PC-9 (cell line): ENCODE results near the gene IRS2. TPM values are rescaled to one million over a fixed set of nuclear protein-coding genes. Genes with fewer than 3 reads are reported as not detected.

Experiments used
- BruUV-seq: library from RNA; stranded (reverse); fragments of 400-500 nt; replicated peaks from 2 replicates; lab custom pipeline; 2021; lab: Mats Ljungman, UMichigan
- CTCF ChIA-PET: fragments of 300-600 bp; sonication (Branson Sonifier 250); formaldehyde crosslinking; loops from one replicate; lab custom pipeline; 2022; ENCODE audit warnings: antibody characterized with exemption; lab: Charles Lee
- POLR2A ChIA-PET: fragments of 300-600 bp; sonication (Branson Sonifier 250); formaldehyde crosslinking; loops from one replicate; lab custom pipeline; 2022; ENCODE audit warnings: antibody characterized with exemption; ENCODE audit not compliant: unreplicated experiment; lab: Charles Lee
- DNase-seq, 2 experiments: peaks; one replicate each; pipeline versions ENCODE4 v3.0.0 to v3.0.0-alpha.2; 2015 to 2022; ENCODE audit warnings: mixed read lengths in 1 of 2
- H2AFZ ChIP-seq: fragments of 200-600 bp; sonication (generic); 2 replicates; pipeline ENCODE4 v1.8.1; 2017; ENCODE audit warnings: antibody characterized with exemption
- H3F3A ChIP-seq: fragments of 200-600 bp; sonication (generic); 2 replicates; pipeline ENCODE4 v1.8.1; 2017; ENCODE audit warnings: antibody characterized with exemption, mild to moderate bottlenecking, low read depth; ENCODE audit not compliant: insufficient read depth
- H3K27ac ChIP-seq: fragments of 200-600 bp; sonication (generic); 2 replicates; pipeline ENCODE4 v1.6.1; 2016; ENCODE audit warnings: mixed run types
- H3K27me3 ChIP-seq: fragments of 200-600 bp; sonication (generic); 2 replicates; pipeline ENCODE4 v1.6.1; 2016; ENCODE audit warnings: low read depth, mixed run types; ENCODE audit not compliant: insufficient read depth
- H3K36me3 ChIP-seq: fragments of 200-600 bp; sonication (generic); 2 replicates; pipeline ENCODE4 v1.6.1; 2016; ENCODE audit warnings: low read depth, mixed run types
- H3K4me1 ChIP-seq: fragments of 200-600 bp; sonication (generic); replicated peaks from 2 replicates; pipeline ENCODE4 v1.6.1; 2016; ENCODE audit warnings: mixed run types; ENCODE audit not compliant: insufficient read depth
- H3K4me2 ChIP-seq: fragments of 200-600 bp; sonication (generic); 2 replicates; pipeline ENCODE4 v1.6.1; 2017; ENCODE audit warnings: mixed run types
- H3K4me3 ChIP-seq: fragments of 200-600 bp; sonication (generic); 2 replicates; pipeline ENCODE4 v1.6.1; 2016; ENCODE audit warnings: mixed run types
- H3K79me2 ChIP-seq: fragments of 200-600 bp; sonication (generic); 2 replicates; pipeline ENCODE4 v1.6.1; 2017; ENCODE audit warnings: low read depth, mixed run types
- H3K9me2 ChIP-seq: fragments of 200-600 bp; sonication (generic); 2 replicates; pipeline ENCODE4 v1.8.1; 2017; ENCODE audit warnings: mild to moderate bottlenecking; ENCODE audit not compliant: insufficient read depth
- H3K9me3 ChIP-seq: fragments of 200-600 bp; sonication (generic); 2 replicates; pipeline ENCODE4 v1.8.1; 2016; ENCODE audit warnings: low read depth; ENCODE audit not compliant: insufficient read depth
- H4K20me1 ChIP-seq: fragments of 200-600 bp; sonication (generic); 2 replicates; pipeline ENCODE4 v1.8.1; 2017; ENCODE audit not compliant: insufficient read depth
- EZH2 ChIP-seq: fragments of 200-600 bp; sonication (generic); IDR thresholded peaks from 2 replicates; pipeline ENCODE4 v1.8.0; 2017; ENCODE audit warnings: antibody characterized with exemption, low read depth
- intact Hi-C: fragments of 100-400 bp; cut with micrococcal nuclease; formaldehyde crosslinking; loops from one replicate; pipeline ENCODE4 v1.10.0; 2022; ENCODE audit not compliant: unreplicated experiment
- total RNA-seq: library from RNA; stranded (reverse); gene quantifications from 2 replicates; pipeline ENCODE4 v1.2.3, GENCODE V29; 2021
- TF ChIP-seq, protein P1 (sequence below): fragments of 200-600 bp; sonication (generic); conservative IDR thresholded peaks from 2 replicates; pipeline ENCODE4 v1.6.1; 2017; ENCODE audit warnings: mixed run types, antibody characterized with exemption, mild to moderate bottlenecking, moderate library complexity

Gene IRS2
- total RNA-seq, 1 experiment from 2014 or later, result 31.3 TPM

GRCh38 chr13:109764470-109765291, 21.7 kb downstream of the IRS2 start:
- H3K4me1 ChIP-seq, result peaks cover 26% of the 10 kb centered on the region
- BruUV-seq, result no TSS peak
- H3K79me2 ChIP-seq, result peaks cover 99% of the 10 kb centered on the region
- no peak overlapping the region for H2AFZ ChIP-seq
- ChIA-PET POLR2A (interaction anchor here (0.5 kb wide), 1 partner anchor 29 kb away, joined by 9 read pairs; no protein-coding TSS in a partner anchor), CTCF (no interaction called here)
- no peak for DNase-seq
- H3K36me3 ChIP-seq, result peaks cover 74% of the 10 kb centered on the region
- no peak overlapping the region for H3K4me3 ChIP-seq
- no peaks in the 10 kb centered on the region for H3K27me3 ChIP-seq
- peaks cover 68% of the 10 kb centered on the region for H3F3A ChIP-seq
- no peak for TF ChIP-seq EZH2
- TF ChIP-seq, protein P1, sequence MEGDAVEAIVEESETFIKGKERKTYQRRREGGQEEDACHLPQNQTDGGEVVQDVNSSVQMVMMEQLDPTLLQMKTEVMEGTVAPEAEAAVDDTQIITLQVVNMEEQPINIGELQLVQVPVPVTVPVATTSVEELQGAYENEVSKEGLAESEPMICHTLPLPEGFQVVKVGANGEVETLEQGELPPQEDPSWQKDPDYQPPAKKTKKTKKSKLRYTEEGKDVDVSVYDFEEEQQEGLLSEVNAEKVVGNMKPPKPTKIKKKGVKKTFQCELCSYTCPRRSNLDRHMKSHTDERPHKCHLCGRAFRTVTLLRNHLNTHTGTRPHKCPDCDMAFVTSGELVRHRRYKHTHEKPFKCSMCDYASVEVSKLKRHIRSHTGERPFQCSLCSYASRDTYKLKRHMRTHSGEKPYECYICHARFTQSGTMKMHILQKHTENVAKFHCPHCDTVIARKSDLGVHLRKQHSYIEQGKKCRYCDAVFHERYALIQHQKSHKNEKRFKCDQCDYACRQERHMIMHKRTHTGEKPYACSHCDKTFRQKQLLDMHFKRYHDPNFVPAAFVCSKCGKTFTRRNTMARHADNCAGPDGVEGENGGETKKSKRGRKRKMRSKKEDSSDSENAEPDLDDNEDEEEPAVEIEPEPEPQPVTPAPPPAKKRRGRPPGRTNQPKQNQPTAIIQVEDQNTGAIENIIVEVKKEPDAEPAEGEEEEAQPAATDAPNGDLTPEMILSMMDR, result no peak
- H3K9me3 ChIP-seq, result no peaks in the 10 kb centered on the region
- no peak overlapping the region for H3K4me2 ChIP-seq
- intact Hi-C loops, result no loop called here
- no peaks in the 10 kb centered on the region for H3K9me2 ChIP-seq
- peaks cover 86% of the 10 kb centered on the region for H4K20me1 ChIP-seq
- peak overlapping the region; percentile 35 for H3K27ac ChIP-seq

GRCh38 chr13:109764045-109764444, 22.3 kb downstream of the IRS2 start:
- Histone ChIP-seq H3K27me3 (no peaks in the 10 kb centered on the region), H3K4me2 (no peak overlapping the region), H3K36me3 (peaks cover 73% of the 10 kb centered on the region), H3K79me2 (peaks cover 99% of the 10 kb centered on the region), H3K27ac (peak overlapping the region; percentile 35; the same call in 1 of the 2 replicates), H3K9me3 (no peaks in the 10 kb centered on the region), H3K4me1 (peaks cover 26% of the 10 kb centered on the region), H4K20me1 (peaks cover 86% of the 10 kb centered on the region), H3F3A (peaks cover 73% of the 10 kb centered on the region), H2AFZ (no peak overlapping the region), H3K4me3 (no peak overlapping the region), H3K9me2 (no peaks in the 10 kb centered on the region)
- intact Hi-C loops, result no loop called here
- CTCF ChIA-PET, result no interaction called here
- no TSS peak for BruUV-seq
- no peak for DNase-seq
- no peak for TF ChIP-seq EZH2
- POLR2A ChIA-PET, result interaction anchor here (0.5 kb wide), 1 partner anchor 30 kb away, joined by 9 read pairs; no protein-coding TSS in a partner anchor

- BruUV-seq, result no TSS peak
- H3K4me3 ChIP-seq, result no peak overlapping the region
- peaks cover 26% of the 10 kb centered on the region for H3K4me1 ChIP-seq
- H3K27ac ChIP-seq, result peak overlapping the region; percentile 35
- H3F3A ChIP-seq, result peaks cover 72% of the 10 kb centered on the region
- POLR2A ChIA-PET, result interaction anchor here (0.6 to 0.7 kb wide), 2 partner anchors 50 to 149 kb away, joined by 5 read pairs; no protein-coding TSS in a partner anchor
- H3K4me2 ChIP-seq, result no peak overlapping the region
- peaks cover 84% of the 10 kb centered on the region for H4K20me1 ChIP-seq
- no peaks in the 10 kb centered on the region for H3K9me3 ChIP-seq
- TF ChIP-seq EZH2, result no peak
- TF ChIP-seq, protein P1, result no peak
- H3K27me3 ChIP-seq, result no peaks in the 10 kb centered on the region
- no peak overlapping the region for H2AFZ ChIP-seq
- CTCF ChIA-PET, result no interaction called here
- DNase-seq, result no peak
- H3K79me2 ChIP-seq, result peaks cover 99% of the 10 kb centered on the region
- peaks cover 69% of the 10 kb centered on the region for H3K36me3 ChIP-seq
- intact Hi-C loops, result no loop called here
- H3K9me2 ChIP-seq, result no peaks in the 10 kb centered on the region
Observed at GRCh38 chr13:109762791-109763190, 23.6 kb downstream of the IRS2 start.
